CD14-positive monocyte (primary cell): Measurements from ENCODE around the gene CREB5. TPM values are rescaled to one million over a fixed set of nuclear protein-coding genes. Genes with fewer than 3 reads are reported as not detected.

ENCODE experiments used
- DNase-seq, 3 donors: peaks; one replicate each; pipeline ENCODE4 v3.0.0-alpha.2; 2011 to 2022
- H2AFZ ChIP-seq: 2 replicates; pipeline ENCODE4 v1.6.0; 2012; ENCODE audit warnings: mild to moderate bottlenecking, low read depth, low read length, inconsistent platforms; ENCODE audit not compliant: insufficient read depth, poor library complexity, severe bottlenecking
- H3K27ac ChIP-seq, 2 donors: 1 replicate in 1 of 2; 2 replicates in 1 of 2; pipeline ENCODE4 v1.5.1; 2012 to 2013; ENCODE audit warnings: low read length in 2 of 2, control low read depth in 1 of 2, inconsistent platforms in 1 of 2, low read depth in 1 of 2, mild to moderate bottlenecking in 1 of 2
- H3K27me3 ChIP-seq, 2 donors: one replicate each; pipeline versions ENCODE4 v1.6.0 to v1.6.1; 2011 to 2013; ENCODE audit warnings: low read length in 2 of 2; ENCODE audit not compliant: control insufficient read depth in 2 of 2, insufficient read depth in 2 of 2
- H3K36me3 ChIP-seq, 2 donors: replicated peaks in 1 of 2; 1 replicate in 1 of 2; 2 replicates in 1 of 2; pipeline versions ENCODE4 v1.5.1 to v1.6.1; 2012 to 2013; ENCODE audit warnings: low read length in 2 of 2, control low read depth in 1 of 2, inconsistent platforms in 1 of 2, mild to moderate bottlenecking in 1 of 2; ENCODE audit not compliant: insufficient read depth in 2 of 2, control insufficient read depth in 1 of 2
- H3K4me1 ChIP-seq, 2 donors: 1 replicate in 1 of 2; 2 replicates in 1 of 2; pipeline versions ENCODE4 v1.5.1 to v1.6.1; 2012 to 2013; ENCODE audit warnings: low read length in 2 of 2, control low read depth in 1 of 2, inconsistent platforms in 1 of 2, mild to moderate bottlenecking in 1 of 2, moderate library complexity in 1 of 2; ENCODE audit not compliant: insufficient read depth in 2 of 2, control insufficient read depth in 1 of 2
- H3K4me2 ChIP-seq: replicated peaks from 2 replicates; pipeline ENCODE3; 2012; ENCODE audit warnings: low read length, moderate library complexity, mild to moderate bottlenecking; ENCODE audit not compliant: poor library complexity, severe bottlenecking; ENCODE audit errors: extremely low read depth
- H3K4me3 ChIP-seq, 3 experiments: fragments of 200-600 bp in 1 of 3; sonication (generic) in 1 of 3; replicated peaks in 1 of 3; 1 replicate in 2 of 3; 2 replicates in 1 of 3; pipeline ENCODE4 v1.5.1; 2011 to 2013; ENCODE audit warnings: low read length in 3 of 3, mild to moderate bottlenecking in 3 of 3, control low read depth in 2 of 3, low read depth in 2 of 3, inconsistent platforms in 1 of 3, moderate library complexity in 1 of 3
- H3K79me2 ChIP-seq: 2 replicates; pipeline ENCODE4 v1.6.0; 2012; ENCODE audit warnings: mild to moderate bottlenecking, control low read depth, inconsistent platforms, low read length, moderate library complexity; ENCODE audit not compliant: insufficient read depth
- H3K9ac ChIP-seq: 2 replicates; pipeline ENCODE4 v1.6.0; 2017; ENCODE audit warnings: low read length, mild to moderate bottlenecking; ENCODE audit not compliant: insufficient read depth, poor library complexity, severe bottlenecking
- H3K9me3 ChIP-seq, 2 donors: replicated peaks in 1 of 2; 1 replicate in 1 of 2; 2 replicates in 1 of 2; pipeline versions ENCODE4 v1.5.1 to v1.6.1; 2012 to 2013; ENCODE audit warnings: low read length in 2 of 2, control low read depth in 1 of 2; ENCODE audit not compliant: control insufficient read depth in 1 of 2, insufficient read depth in 1 of 2
- H4K20me1 ChIP-seq: 2 replicates; pipeline ENCODE4 v1.6.0; 2012; ENCODE audit warnings: mild to moderate bottlenecking, low read length, control low read depth, moderate library complexity; ENCODE audit not compliant: insufficient read depth
- H3K27ac Mint-ChIP-seq, 7 donors: one replicate each; pipeline ENCODE4 v1.8.0; 2020; ENCODE audit warnings: mild to moderate bottlenecking in 7 of 7, mixed read lengths in 7 of 7, moderate library complexity in 6 of 7, inconsistent platforms in 2 of 7
- H3K27me3 Mint-ChIP-seq, 3 donors: one replicate each; pipeline ENCODE4 v1.8.0; 2021 to 2022; ENCODE audit warnings: low read depth in 3 of 3, mild to moderate bottlenecking in 3 of 3, mixed read lengths in 3 of 3, moderate library complexity in 3 of 3, inconsistent platforms in 1 of 3
- H3K36me3 Mint-ChIP-seq, 2 donors: one replicate each; pipeline ENCODE4 v1.8.0; 2020; ENCODE audit warnings: mixed read lengths in 2 of 2, inconsistent platforms in 1 of 2, mild to moderate bottlenecking in 1 of 2
- H3K4me1 Mint-ChIP-seq: one replicate; pipeline ENCODE4 v1.8.0; 2020; ENCODE audit warnings: mild to moderate bottlenecking, mixed read lengths
- H3K4me3 Mint-ChIP-seq, 2 donors: one replicate each; pipeline ENCODE4 v1.8.0; 2020; ENCODE audit warnings: mild to moderate bottlenecking in 2 of 2, mixed read lengths in 2 of 2, moderate library complexity in 1 of 2
- H3K9me3 Mint-ChIP-seq, 7 donors: one replicate each; pipeline ENCODE4 v1.8.0; 2020 to 2022; ENCODE audit warnings: mixed read lengths in 7 of 7, mild to moderate bottlenecking in 6 of 7, moderate library complexity in 6 of 7, inconsistent platforms in 2 of 7
- CTCF ChIP-seq: fragments of 200-600 bp; IDR thresholded peaks from one replicate; pipeline ENCODE4 v1.8.0; 2022; ENCODE audit warnings: antibody characterized with exemption, mild to moderate bottlenecking
- WGBS: methylation state at CpG from one replicate; pipeline ENCODE4 v1.1.5; 2013; ENCODE audit warnings: missing lambda C conversion rate; ENCODE audit not compliant: insufficient coverage; 5-methylcytosine and 5-hydroxymethylcytosine counted together
- intact Hi-C, 2 donors: fragments of 100-400 bp; cut with micrococcal nuclease; formaldehyde crosslinking; loops; one replicate each; pipeline versions ENCODE4 v1.15.0 to v1.15.1; 2023
- polyA plus RNA-seq, 3 donors: library from polyadenylated mRNA; depleted of rRNA in 1 of 3; unstranded in 2 of 3; stranded (reverse) in 1 of 3; fragments of 300-500 nt in 2 of 3; fragments of >200 nt in 1 of 3; fragmentation: Illumina TruSeq in 2 of 3; gene quantifications; 1 replicate in 2 of 3; 2 replicates in 1 of 3; pipeline ENCODE4 v1.2.3, GENCODE V29; 2012 to 2021

Gene CREB5
- polyA plus RNA-seq, 3 donors = 25.1 to 72.3 (median 44.2) TPM

- Histone ChIP-seq H2AFZ (peak overlapping the region; percentile 2), H3K4me3 (no peak overlapping the region), H3K4me2 (peak overlapping the region; percentile 6), H3K4me1 (peaks cover 17 to 20% of the 10 kb centered on the region in 2 donors), H4K20me1 (peaks cover 89% of the 10 kb centered on the region), H3K36me3 (peaks cover 14 to 35% of the 10 kb centered on the region in 2 donors), H3K27ac (peak overlapping the region; percentile 43 to 84), H3K9me3 (no peaks in the 10 kb centered on the region), H3K27me3 (no peaks in the 10 kb centered on the region), H3K79me2 (no peaks in the 10 kb centered on the region), H3K9ac (no peak overlapping the region)
- peak overlapping the region in 1 of 2 donors; percentile 7 for H3K4me3 Mint-ChIP-seq
- H3K36me3 Mint-ChIP-seq = peaks cover 29 to 60% of the 10 kb centered on the region in 2 donors
- H3K27ac Mint-ChIP-seq = peak overlapping the region; percentile 75 to 92 (median 86)
- peaks cover 0 to 10% (median 3%) of the 10 kb centered on the region in 3 donors for H3K27me3 Mint-ChIP-seq
- peaks cover 23% of the 10 kb centered on the region for H3K4me1 Mint-ChIP-seq
- H3K9me3 Mint-ChIP-seq = peaks cover 0 to 9% (median 3%) of the 10 kb centered on the region in 7 donors
- 4% methylated on average over 6 of the region's 7 CpGs for WGBS
- no peak for TF ChIP-seq CTCF
- intact Hi-C loops = no loop called here
- peak; percentile 78 to 79 (median 78) for DNase-seq
Observed at GRCh38 chr7:28800150-28800549, 387.8 kb downstream of the CREB5 start.

GRCh38 chr7:28802450-28802849 lies 390.1 kb downstream of the CREB5 start:
- no peak overlapping the region for H3K27ac Mint-ChIP-seq
- H3K9ac ChIP-seq = no peak overlapping the region
- peaks cover 17 to 20% of the 10 kb centered on the region in 2 donors for H3K4me1 ChIP-seq
- H3K4me3 Mint-ChIP-seq = no peak overlapping the region
- H3K27ac ChIP-seq = no peak overlapping the region
- H3K4me3 ChIP-seq = no peak overlapping the region
- peaks cover 83% of the 10 kb centered on the region for H4K20me1 ChIP-seq
- H3K4me1 Mint-ChIP-seq = peaks cover 23% of the 10 kb centered on the region
- no peaks in the 10 kb centered on the region for H3K79me2 ChIP-seq
- no peaks in the 10 kb centered on the region for H3K27me3 ChIP-seq
- no peak overlapping the region for H2AFZ ChIP-seq
- peaks cover 17 to 58% of the 10 kb centered on the region in 2 donors for H3K36me3 ChIP-seq
- peaks cover 35 to 66% of the 10 kb centered on the region in 2 donors for H3K36me3 Mint-ChIP-seq
- WGBS = 100% methylated on average over 2 of the region's 5 CpGs
- no peaks in the 10 kb centered on the region for H3K9me3 ChIP-seq
- H3K4me2 ChIP-seq = no peak overlapping the region
- DNase-seq = no peak
- intact Hi-C loops = no loop called here
- H3K9me3 Mint-ChIP-seq = peaks cover 0 to 9% (median 2%) of the 10 kb centered on the region in 7 donors
- peaks cover 0 to 10% (median 3%) of the 10 kb centered on the region in 3 donors for H3K27me3 Mint-ChIP-seq
- TF ChIP-seq CTCF = no peak
